Muscle layer of duodenum (tissue), 2 donors: Measurements from ENCODE around the gene DSE.
A peak's percentile ranks its signal among the peaks of the same experiment; 100 is the strongest.

Experiments used
- H3K27ac ChIP-seq: one replicate; pipeline ENCODE4 v1.7.0; 2013; ENCODE audit warnings: mild to moderate bottlenecking, low read length
- H3K27me3 ChIP-seq: one replicate; pipeline ENCODE4 v1.7.0; 2013; ENCODE audit warnings: low read depth, mild to moderate bottlenecking, control low read depth, low read length
- H3K36me3 ChIP-seq, 2 donors: one replicate each; pipeline ENCODE4 v1.7.0; 2013; ENCODE audit warnings: low read length in 2 of 2, control low read depth in 1 of 2, mild to moderate bottlenecking in 1 of 2; ENCODE audit not compliant: insufficient read depth in 2 of 2, control insufficient read depth in 1 of 2
- H3K4me1 ChIP-seq, 2 donors: one replicate each; pipeline ENCODE4 v1.7.0; 2013; ENCODE audit warnings: low read length in 2 of 2, mild to moderate bottlenecking in 2 of 2, control low read depth in 1 of 2, moderate library complexity in 1 of 2; ENCODE audit not compliant: insufficient read depth in 2 of 2, control insufficient read depth in 1 of 2
- H3K4me3 ChIP-seq, 2 donors: one replicate each; pipeline ENCODE4 v1.7.0; 2013; ENCODE audit warnings: low read length in 2 of 2, low read depth in 1 of 2, mild to moderate bottlenecking in 1 of 2
- H3K9me3 ChIP-seq, 2 donors: one replicate each; pipeline ENCODE4 v1.7.0; 2013; ENCODE audit warnings: low read length in 2 of 2, control low read depth in 1 of 2, mild to moderate bottlenecking in 1 of 2; ENCODE audit not compliant: control insufficient read depth in 1 of 2
- donor health status: healthy.

Gene DSE

GRCh38 chr6:116387374-116387773 is 16.6 kb downstream of the DSE start:
- H3K4me3 ChIP-seq: no peak overlapping the region
- peaks cover 0 to 12% of the 10 kb centered on the region in 2 donors for H3K4me1 ChIP-seq
- H3K9me3 ChIP-seq: no peaks in the 10 kb centered on the region
- H3K27ac ChIP-seq: no peak overlapping the region
- peaks cover 0 to 4% of the 10 kb centered on the region in 2 donors for H3K36me3 ChIP-seq
- no peaks in the 10 kb centered on the region for H3K27me3 ChIP-seq

GRCh38 chr6:116388924-116389323 is 18.2 kb downstream of the DSE start:
- Histone ChIP-seq H3K4me1 (peaks cover 0 to 12% of the 10 kb centered on the region in 2 donors), H3K36me3 (peaks cover 0 to 4% of the 10 kb centered on the region in 2 donors), H3K4me3 (no peak overlapping the region), H3K27me3 (no peaks in the 10 kb centered on the region), H3K9me3 (no peaks in the 10 kb centered on the region), H3K27ac (no peak overlapping the region)

- H3K9me3 ChIP-seq: no peaks in the 10 kb centered on the region
- H3K4me3 ChIP-seq: no peak overlapping the region
- no peak overlapping the region for H3K27ac ChIP-seq
Measured at GRCh38 chr6:116389357-116389756, 18.6 kb downstream of the DSE start.

GRCh38 chr6:116390581-116390980 is 19.8 kb downstream of the DSE start:
- Histone ChIP-seq H3K9me3 (no peaks in the 10 kb centered on the region), H3K27ac (peak overlapping the region; percentile 26), H3K4me1 (peaks cover 0 to 12% of the 10 kb centered on the region in 2 donors), H3K27me3 (no peaks in the 10 kb centered on the region), H3K36me3 (peaks cover 0 to 4% of the 10 kb centered on the region in 2 donors), H3K4me3 (no peak overlapping the region)

More at GRCh38 chr6:116389357-116389756, 18.6 kb downstream of the DSE start:
- H3K36me3 ChIP-seq: peaks cover 0 to 4% of the 10 kb centered on the region in 2 donors
- peaks cover 0 to 12% of the 10 kb centered on the region in 2 donors for H3K4me1 ChIP-seq
- no peaks in the 10 kb centered on the region for H3K27me3 ChIP-seq

GRCh38 chr6:116392132-116393013 is 21.6 kb downstream of the DSE start:
- no peak overlapping the region for H3K27ac ChIP-seq
- H3K4me3 ChIP-seq: no peak overlapping the region
- H3K27me3 ChIP-seq: no peaks in the 10 kb centered on the region
- peaks cover 0 to 3% of the 10 kb centered on the region in 2 donors for H3K4me1 ChIP-seq
- no peaks in the 10 kb centered on the region for H3K9me3 ChIP-seq
- peaks cover 0 to 4% of the 10 kb centered on the region in 2 donors for H3K36me3 ChIP-seq

- no peaks in the 10 kb centered on the region for H3K9me3 ChIP-seq
- H3K4me1 ChIP-seq: peaks cover 0 to 5% of the 10 kb centered on the region in 2 donors
- no peak overlapping the region for H3K4me3 ChIP-seq
- no peaks in the 10 kb centered on the region for H3K36me3 ChIP-seq
- no peak overlapping the region for H3K27ac ChIP-seq
- no peaks in the 10 kb centered on the region for H3K27me3 ChIP-seq
Measured at GRCh38 chr6:116393430-116393829, 22.7 kb downstream of the DSE start.

GRCh38 chr6:116395647-116396046 is 24.9 kb downstream of the DSE start:
- Histone ChIP-seq H3K27me3 (no peaks in the 10 kb centered on the region), H3K36me3 (no peaks in the 10 kb centered on the region), H3K9me3 (no peaks in the 10 kb centered on the region), H3K27ac (no peak overlapping the region), H3K4me3 (no peak overlapping the region), H3K4me1 (peaks cover 0 to 9% of the 10 kb centered on the region in 2 donors)

GRCh38 chr6:116396441-116396840 is 25.7 kb downstream of the DSE start:
- Histone ChIP-seq H3K36me3 (no peaks in the 10 kb centered on the region), H3K4me3 (no peak overlapping the region), H3K27ac (no peak overlapping the region), H3K4me1 (peaks cover 0 to 9% of the 10 kb centered on the region in 2 donors), H3K9me3 (no peaks in the 10 kb centered on the region), H3K27me3 (no peaks in the 10 kb centered on the region)

- Histone ChIP-seq H3K9me3 (no peaks in the 10 kb centered on the region), H3K27ac (peak overlapping the region; percentile 6), H3K36me3 (no peaks in the 10 kb centered on the region), H3K4me1 (peaks cover 0 to 9% of the 10 kb centered on the region in 2 donors), H3K27me3 (no peaks in the 10 kb centered on the region), H3K4me3 (no peak overlapping the region)
Measured at GRCh38 chr6:116397914-116398313, 27.2 kb downstream of the DSE start.

- H3K36me3 ChIP-seq: no peaks in the 10 kb centered on the region
- H3K4me1 ChIP-seq: peaks cover 0 to 9% of the 10 kb centered on the region in 2 donors
- H3K27me3 ChIP-seq: no peaks in the 10 kb centered on the region
- no peak overlapping the region for H3K4me3 ChIP-seq
- peak overlapping the region; percentile 6 for H3K27ac ChIP-seq
- no peaks in the 10 kb centered on the region for H3K9me3 ChIP-seq
Measured at GRCh38 chr6:116398316-116399010, 27.7 kb downstream of the DSE start.

- Histone ChIP-seq H3K4me1 (peaks cover 2 to 9% of the 10 kb centered on the region in 2 donors), H3K9me3 (no peaks in the 10 kb centered on the region), H3K4me3 (no peak overlapping the region), H3K36me3 (no peaks in the 10 kb centered on the region), H3K27me3 (no peaks in the 10 kb centered on the region), H3K27ac (no peak overlapping the region)
Measured at GRCh38 chr6:116399287-116399686, 28.5 kb downstream of the DSE start.
